ENCODE measurements around the gene IL23R. TPM values are rescaled to one million over a fixed set of nuclear protein-coding genes. Genes with fewer than 3 reads are reported as not detected.
A peak's percentile ranks its signal among the peaks of the same experiment; 100 is the strongest.

The IL23R gene
- total and polyA plus RNA-seq, 2 of the 13 experiments (the other 11 are each of a cell fraction or from before 2014, with no cell fraction given), result not detected

DNA sequence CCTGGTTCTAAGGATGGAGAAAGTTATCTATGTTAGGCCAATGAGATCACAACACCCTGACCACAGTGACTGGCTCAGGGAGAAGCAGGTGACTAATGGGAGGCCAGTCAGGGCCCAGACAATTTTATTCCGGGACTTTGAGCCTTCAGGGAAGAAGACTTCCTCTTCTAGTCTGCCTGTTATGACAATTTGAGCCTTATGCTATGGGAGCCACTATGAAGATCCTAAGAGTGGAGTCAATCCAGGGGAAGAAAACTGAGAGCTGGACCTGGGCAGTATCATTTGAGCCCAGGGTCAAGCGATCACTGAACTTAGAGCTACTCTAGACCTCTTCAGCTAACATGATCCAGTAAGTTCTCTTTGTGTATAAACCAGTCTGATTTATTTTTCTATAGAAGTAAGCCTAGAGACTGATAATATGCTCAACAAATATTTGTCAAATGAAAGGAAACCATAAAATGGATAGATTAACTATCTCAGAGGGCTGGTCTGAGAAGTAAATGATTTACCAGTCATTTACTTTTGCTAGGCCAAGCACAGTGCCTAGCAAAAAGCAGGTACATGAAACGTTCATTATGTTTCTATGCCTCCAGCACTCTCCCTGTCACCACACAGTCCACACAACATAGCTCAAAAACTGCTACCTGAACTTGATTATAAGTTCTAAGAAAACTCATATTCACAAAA, 27.3 kb upstream of the IL23R start:
- in situ Hi-C loops (cut with HindIII; ENCODE audit: extremely low pct_ligation_motif_present, low pct_unique_long_range_greater_than_20kb), result no loop called here
- peaks cover 19% of the 10 kb centered on the region for H3K4me1 ChIP-seq (ENCODE audit: insufficient read depth, low read length)

More for the DNA sequence above, 27.3 kb upstream of the IL23R start:
- 10% methylated on average over 3 of the region's 3 CpGs for WGBS (ENCODE audit: low lambda C conversion rate)
- no peaks in the 10 kb centered on the region for H3K79me2 ChIP-seq (ENCODE audit: insufficient read depth, low read length)
- POLR2A ChIA-PET, result no interaction called here
- ATAC-seq, result peak; percentile 94
- BruUV-seq (replicated peaks), result TSS peak; percentile 54
- CTCF ChIA-PET (ENCODE audit: low intra/inter-chr PET ratio, low total read pairs), result no interaction called here
- peak overlapping the region in 2 of 3 experiments; percentile 10 to 31; a peak in 2 of 6 replicates for H3K4me3 ChIP-seq (replicated peaks in 1 of 3; ENCODE audit: insufficient read depth in 1 of 3, low read depth in 2 of 3, low read length in 3 of 3)
- H3K9me3 ChIP-seq (ENCODE audit: low read length), result no peaks in the 10 kb centered on the region
- H2AFZ ChIP-seq (ENCODE audit: low read length), result no peak overlapping the region
- no peak overlapping the region for H3K9ac ChIP-seq (ENCODE audit: insufficient read depth, low read depth, low read length)
- no peaks in the 10 kb centered on the region for H4K20me1 ChIP-seq (ENCODE audit: insufficient read depth, low read length)
- TF ChIP-seq, protein P1, sequence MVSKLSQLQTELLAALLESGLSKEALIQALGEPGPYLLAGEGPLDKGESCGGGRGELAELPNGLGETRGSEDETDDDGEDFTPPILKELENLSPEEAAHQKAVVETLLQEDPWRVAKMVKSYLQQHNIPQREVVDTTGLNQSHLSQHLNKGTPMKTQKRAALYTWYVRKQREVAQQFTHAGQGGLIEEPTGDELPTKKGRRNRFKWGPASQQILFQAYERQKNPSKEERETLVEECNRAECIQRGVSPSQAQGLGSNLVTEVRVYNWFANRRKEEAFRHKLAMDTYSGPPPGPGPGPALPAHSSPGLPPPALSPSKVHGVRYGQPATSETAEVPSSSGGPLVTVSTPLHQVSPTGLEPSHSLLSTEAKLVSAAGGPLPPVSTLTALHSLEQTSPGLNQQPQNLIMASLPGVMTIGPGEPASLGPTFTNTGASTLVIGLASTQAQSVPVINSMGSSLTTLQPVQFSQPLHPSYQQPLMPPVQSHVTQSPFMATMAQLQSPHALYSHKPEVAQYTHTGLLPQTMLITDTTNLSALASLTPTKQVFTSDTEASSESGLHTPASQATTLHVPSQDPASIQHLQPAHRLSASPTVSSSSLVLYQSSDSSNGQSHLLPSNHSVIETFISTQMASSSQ (IDR thresholded peaks at IDR 0.05; ENCODE audit: low read depth), result peak; percentile 46
- TF ChIP-seq, protein P1 (CRISPR knock-in tag; IDR thresholded peaks at IDR 0.05; ENCODE audit: borderline replicate concordance), result peak; percentile 34; the same call in 1 of the 2 replicates
- TF ChIP-seq, protein P2, sequence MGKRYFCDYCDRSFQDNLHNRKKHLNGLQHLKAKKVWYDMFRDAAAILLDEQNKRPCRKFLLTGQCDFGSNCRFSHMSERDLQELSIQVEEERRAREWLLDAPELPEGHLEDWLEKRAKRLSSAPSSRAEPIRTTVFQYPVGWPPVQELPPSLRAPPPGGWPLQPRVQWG (CRISPR knock-in tag; IDR thresholded peaks at IDR 0.05; ENCODE audit: borderline replicate concordance, low read depth), result no peak
- TF ChIP-seq HNF4A (CRISPR knock-in tag; IDR thresholded peaks at IDR 0.05), result peak; percentile 15; the same call in 1 of the 2 replicates
- no peaks in the 10 kb centered on the region for H3K36me3 ChIP-seq (replicated peaks in 1 of 2; ENCODE audit: control insufficient read depth in 1 of 2, insufficient read depth in 2 of 2, low read length in 2 of 2)
- no peaks in the 10 kb centered on the region for H3K27me3 ChIP-seq (ENCODE audit: control insufficient read depth in 1 of 2, insufficient read depth in 2 of 2, low read length in 2 of 2)
- FAIRE-seq, result peak; percentile 42
- peak overlapping the region; percentile 56 for H3K4me2 ChIP-seq (ENCODE audit: low read depth, low read length)
- peak; percentile 16 for DNase-seq (ENCODE audit: low spot score)
- H3K27ac ChIP-seq (ENCODE audit: extremely low read length, insufficient read depth, low read length), result no peak overlapping the region
- intact Hi-C loops (cut with micrococcal nuclease; ENCODE audit: unreplicated experiment), result loop anchor here (2.0 kb wide), 1 partner anchor 84 kb away; the partner anchor contains the start of gene SLC35D1
